Skin epidermis (tissue), 12 donors: ENCODE results near the gene ARHGAP25.
"Not testable (repeated sequence)": the region's sequence is repeated elsewhere in the genome, so short reads cannot be mapped to it uniquely, and the experiment has no call there.

Experiments used
- H3K27ac ChIP-seq, 21 experiments: fragments of 200-600 bp; sonication (generic) in 11 of 21; one replicate each; pipeline ENCODE4 v1.5.0; 2020; ENCODE audit warnings: mild to moderate bottlenecking in 3 of 21, inconsistent platforms in 2 of 21, moderate library complexity in 2 of 21
- H3K4me3 ChIP-seq, 7 experiments: fragments of 200-600 bp; sonication (generic) in 2 of 7; one replicate each; pipeline ENCODE4 v1.5.0; 2020; ENCODE audit warnings: inconsistent platforms in 2 of 7, mild to moderate bottlenecking in 2 of 7, moderate library complexity in 1 of 7

ARHGAP25 gene

DNA sequence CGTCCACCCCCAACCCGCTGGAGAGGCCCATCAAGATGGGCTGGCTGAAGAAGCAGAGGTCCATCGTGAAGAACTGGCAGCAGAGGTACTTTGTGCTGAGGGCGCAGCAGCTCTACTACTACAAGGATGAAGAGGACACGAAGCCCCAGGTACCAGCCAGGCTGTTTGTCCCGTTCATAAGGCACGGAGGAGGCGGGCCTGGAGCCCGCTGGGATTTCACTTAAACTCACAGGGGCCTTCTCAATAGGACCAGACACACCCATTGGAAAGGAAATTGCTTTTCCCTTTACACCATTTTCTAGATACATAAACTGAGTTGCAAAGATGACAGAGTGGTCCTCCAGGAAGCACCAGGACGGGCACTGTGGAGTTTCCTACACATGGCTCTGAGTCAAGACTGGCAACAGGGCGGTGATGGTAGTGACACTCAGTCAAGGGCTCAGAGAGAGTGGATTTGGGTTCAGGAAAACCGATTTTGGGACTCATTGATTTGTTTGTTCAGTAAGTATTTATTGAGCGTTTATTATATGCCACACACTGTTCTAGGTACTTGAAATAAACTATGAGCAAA lies 40.7 kb downstream of the ARHGAP25 start:
- H3K4me3 ChIP-seq: peak overlapping the region in 6 of 7 experiments; percentile 23 to 37 (median 28)
- peak overlapping the region in 20 of 21 experiments; percentile 40 to 97 (median 80) for H3K27ac ChIP-seq

DNA sequence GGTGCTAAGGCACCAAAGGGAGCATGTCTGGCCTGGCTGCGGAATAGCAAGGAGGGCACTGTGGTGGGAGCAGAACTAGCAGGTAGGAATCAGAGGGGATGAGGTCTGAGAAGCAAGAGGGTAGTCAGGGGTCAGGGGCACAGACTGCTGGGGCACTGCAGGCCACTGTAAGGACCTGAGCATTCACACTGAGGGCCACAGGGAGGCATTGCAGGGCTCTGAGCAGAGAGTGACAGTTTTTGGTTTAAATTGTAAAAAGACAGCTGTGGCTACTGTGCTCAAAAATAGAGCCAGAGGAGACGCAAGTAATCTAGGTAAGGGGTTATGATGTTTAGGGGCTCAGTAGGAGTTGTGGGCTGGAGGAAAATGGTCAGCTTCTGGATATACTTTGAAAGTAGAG lies 41.5 kb downstream of the ARHGAP25 start:
- Histone ChIP-seq H3K27ac (peak overlapping the region in 12 of 21 experiments; percentile 1 to 97 (median 80)), H3K4me3 (peak overlapping the region in 4 of 7 experiments; percentile 2 to 34 (median 18))

DNA sequence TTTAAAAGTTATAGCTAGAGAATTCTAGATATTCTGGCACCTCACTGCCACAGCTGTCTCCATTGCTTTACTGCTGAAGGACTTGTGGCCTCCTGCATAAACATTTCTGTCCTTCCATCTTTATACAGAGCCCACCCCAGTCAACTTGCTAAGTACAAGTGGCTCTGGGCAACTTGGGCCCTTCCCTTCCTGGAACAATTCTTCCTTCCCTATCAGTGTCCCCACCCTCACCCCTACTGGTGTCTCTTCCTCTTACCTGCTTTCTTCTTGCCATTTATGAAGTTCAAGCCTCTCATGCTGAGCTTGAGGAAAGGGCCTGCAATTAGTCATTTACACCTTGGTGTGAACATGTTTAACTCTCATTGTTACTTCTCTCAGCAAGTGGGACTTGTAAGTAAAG lies 45.0 kb downstream of the ARHGAP25 start:
- peak overlapping the region in 2 of 21 experiments; percentile 26 to 51 for H3K27ac ChIP-seq
- H3K4me3 ChIP-seq: no peak overlapping the region

DNA sequence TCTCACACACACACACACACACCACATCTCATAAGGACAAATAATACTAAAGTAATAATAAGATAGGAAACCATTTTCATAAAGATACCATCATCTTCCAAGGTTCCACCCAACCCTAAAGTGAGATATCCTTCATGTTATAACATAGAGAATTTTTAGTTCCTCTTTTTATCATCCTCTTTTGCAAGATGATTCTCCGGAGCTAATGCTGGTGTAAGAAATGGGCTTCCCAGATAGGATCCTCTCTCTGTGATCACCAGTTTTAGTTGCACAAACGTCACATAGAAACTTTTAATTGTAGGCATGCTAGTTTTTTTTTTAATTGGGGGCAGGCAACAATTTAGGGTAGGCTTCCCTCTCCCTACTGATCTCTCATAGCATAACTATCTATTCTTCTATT lies 49.6 kb downstream of the ARHGAP25 start:
- no peak overlapping the region for H3K27ac ChIP-seq
- no peak overlapping the region for H3K4me3 ChIP-seq

DNA sequence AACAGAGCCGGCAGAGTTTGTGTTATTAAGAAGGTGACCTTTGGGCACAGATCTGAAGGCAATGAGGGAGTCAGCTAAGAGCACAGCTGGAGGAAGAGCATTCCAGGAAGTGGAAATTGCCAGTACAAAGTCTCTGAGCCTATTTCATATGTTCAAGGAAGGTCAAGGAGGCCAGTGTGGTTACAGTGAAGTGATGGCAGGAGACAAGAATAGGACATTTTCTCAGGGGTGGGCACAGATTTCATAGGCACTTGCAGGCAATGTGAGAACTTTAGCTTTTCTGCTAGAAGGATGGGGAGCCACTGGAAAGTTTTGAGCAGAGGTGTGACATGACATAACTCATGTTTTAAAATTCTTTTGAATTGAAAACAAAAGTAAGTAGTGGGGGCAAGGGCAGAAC lies 50.3 kb downstream of the ARHGAP25 start:
- no peak overlapping the region for H3K4me3 ChIP-seq
- no peak overlapping the region for H3K27ac ChIP-seq

DNA sequence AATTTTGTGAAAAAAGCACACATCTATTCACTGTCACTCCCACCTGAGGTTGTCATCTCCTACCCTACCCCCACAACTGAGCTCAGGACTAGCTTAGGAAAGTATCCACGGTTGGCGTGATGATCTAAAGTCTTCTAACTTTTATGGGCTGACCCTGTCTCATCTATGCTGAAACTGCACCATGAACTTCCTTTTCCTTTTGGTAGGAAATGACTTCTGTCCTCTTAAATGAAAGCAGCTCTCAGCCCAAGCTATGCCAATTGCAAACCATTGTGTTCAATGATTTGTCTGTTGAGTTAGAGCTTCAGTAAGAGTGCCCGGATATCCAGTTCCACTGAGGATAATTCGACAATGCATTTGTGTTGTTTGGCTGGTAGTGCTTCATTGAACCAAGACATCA lies 52.7 kb downstream of the ARHGAP25 start:
- Histone ChIP-seq H3K27ac (peak overlapping the region in 1 of 21 experiments; percentile 30), H3K4me3 (no peak overlapping the region)

DNA sequence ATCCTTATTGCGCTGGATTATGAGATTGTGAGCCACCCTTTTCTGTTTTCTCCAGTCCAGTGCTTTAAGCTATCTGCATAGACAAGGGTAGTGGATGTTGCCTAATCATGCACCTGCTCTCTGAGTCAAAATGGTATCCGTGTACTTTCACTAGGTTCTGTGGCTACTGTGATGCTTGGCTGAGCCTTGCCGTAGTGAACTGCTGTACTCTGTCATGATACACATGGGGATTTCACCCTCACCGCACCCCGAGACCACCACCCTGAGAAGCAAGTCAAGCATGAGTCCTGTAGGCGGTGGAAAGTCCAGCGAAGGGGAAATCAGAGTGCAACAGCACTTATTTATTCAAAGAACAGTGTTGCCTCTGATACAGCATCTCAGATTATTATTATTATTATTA lies 55.0 kb downstream of the ARHGAP25 start:
- Histone ChIP-seq H3K27ac (peak overlapping the region in 2 of 21 experiments; percentile 68 to 75), H3K4me3 (no peak overlapping the region)

DNA sequence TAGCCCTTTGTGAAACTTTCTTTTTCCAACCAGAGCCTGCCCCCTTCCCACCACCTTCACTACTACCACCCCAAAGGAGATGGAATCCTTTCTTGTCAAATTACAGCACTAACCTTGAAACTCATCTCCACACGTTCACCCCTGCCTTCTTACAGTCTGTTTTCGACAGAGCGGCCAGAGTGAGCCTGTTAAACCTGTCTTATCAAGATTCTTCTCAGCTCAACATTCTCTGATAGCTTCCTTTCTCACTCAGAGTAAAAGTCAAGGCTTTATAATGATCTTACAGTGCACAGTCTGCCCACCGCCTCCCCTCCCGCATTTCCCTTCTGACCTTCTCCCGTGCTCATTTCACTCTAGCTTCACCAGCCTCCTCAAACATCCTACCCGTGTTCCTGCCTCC lies 56.0 kb downstream of the ARHGAP25 start:
- Histone ChIP-seq H3K4me3 (no peak overlapping the region), H3K27ac (peak overlapping the region in 8 of 21 experiments; percentile 2 to 75 (median 52))

DNA sequence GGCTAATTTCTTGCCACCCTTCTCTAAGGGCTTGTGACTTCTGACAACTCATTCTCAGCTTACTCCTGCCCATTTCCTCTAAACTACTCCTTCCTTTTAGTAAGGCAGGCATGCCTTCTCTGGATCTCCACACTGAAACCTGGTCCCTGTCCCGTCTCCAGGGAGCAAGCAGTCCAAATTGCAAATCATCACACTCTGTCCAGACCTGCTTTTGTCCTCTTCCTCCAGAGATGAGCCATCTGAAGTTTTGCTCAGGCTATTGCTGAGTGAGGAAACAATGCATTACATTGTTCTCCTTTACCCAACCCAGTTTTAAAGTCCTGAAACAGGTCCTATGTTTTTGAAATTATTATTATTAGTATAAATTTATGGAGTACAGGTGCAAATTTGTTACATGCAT lies 57.3 kb downstream of the ARHGAP25 start:
- no peak overlapping the region for H3K4me3 ChIP-seq
- H3K27ac ChIP-seq: peak overlapping the region in 7 of 21 experiments; percentile 14 to 75 (median 53)

DNA sequence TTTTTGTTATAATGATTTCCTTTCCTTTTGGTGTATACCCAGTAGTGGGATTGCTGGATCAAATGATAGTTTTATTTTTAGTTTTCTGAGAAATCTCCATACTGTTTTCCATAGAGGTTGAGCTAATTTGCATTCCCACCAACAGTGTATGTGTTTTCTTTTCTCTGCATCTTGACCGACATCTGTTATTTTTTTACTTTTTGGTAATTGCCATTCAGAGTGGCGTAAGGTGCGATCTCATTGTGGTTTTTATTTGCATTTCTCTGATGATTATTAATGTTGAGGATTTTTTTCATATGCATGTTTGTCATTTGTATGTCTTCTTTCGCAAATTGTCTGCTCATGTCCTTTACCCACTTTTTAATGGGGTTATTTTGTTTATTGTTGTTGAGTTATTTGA lies 58.1 kb downstream of the ARHGAP25 start:
- Histone ChIP-seq H3K27ac (peak overlapping the region in 2 of 21 experiments; percentile 2 to 24), H3K4me3 (no peak overlapping the region)

DNA sequence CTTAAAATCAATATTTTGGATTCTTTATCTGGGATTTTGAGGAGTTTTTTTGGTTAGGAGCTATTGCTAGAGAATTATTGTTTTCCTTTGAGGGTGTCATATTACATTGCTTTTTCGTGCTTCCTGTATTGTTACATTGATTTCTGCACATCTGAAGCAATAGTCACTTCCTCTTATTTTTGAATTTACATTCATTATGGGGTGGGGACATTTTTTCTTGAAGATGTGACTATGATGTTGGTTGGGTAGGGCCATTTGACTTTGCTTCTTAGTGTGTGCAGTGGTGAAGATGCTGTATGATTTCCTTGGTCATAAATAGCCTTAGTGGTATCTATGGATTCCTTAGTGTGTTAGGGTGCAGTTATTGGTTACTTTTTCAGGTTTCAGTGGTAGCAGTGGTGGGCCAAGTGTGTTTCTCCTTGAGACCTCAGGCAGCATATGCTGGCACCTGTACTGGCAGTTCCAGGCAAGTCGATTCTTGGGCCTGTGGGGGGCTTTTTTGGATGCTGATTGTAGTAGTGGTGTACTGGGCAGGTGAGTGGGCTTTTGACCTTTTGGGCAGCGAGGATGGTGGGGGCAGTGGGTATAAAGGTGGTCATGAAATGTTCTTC lies 61.8 kb downstream of the ARHGAP25 start:
- no peak overlapping the region for H3K4me3 ChIP-seq

DNA sequence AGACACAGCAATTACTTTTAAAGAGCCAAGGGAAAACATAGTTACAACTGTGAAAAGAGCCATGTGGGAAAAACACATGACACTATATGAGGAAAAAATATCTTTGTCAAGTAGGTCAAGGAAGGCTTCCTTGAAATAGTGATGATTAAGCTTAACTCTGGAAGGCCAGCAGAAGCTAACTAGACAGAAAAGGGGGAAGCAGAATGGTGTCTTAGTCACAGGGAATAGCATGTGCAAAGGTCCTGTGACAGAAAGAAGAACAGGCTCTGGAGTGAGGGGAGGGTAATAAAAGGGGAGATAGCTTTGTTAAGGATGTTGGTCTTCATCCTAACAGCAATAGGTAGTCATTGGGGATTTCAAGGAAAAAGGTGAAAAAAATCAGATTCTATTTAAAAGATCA lies 64.0 kb downstream of the ARHGAP25 start:
- peak overlapping the region in 10 of 21 experiments; percentile 5 to 74 (median 50) for H3K27ac ChIP-seq
- H3K4me3 ChIP-seq: no peak overlapping the region

More for the DNA sequence above, 61.8 kb downstream of the ARHGAP25 start:
- peak overlapping the region in 6 of 21 experiments; percentile 43 to 68 (median 56) for H3K27ac ChIP-seq

DNA sequence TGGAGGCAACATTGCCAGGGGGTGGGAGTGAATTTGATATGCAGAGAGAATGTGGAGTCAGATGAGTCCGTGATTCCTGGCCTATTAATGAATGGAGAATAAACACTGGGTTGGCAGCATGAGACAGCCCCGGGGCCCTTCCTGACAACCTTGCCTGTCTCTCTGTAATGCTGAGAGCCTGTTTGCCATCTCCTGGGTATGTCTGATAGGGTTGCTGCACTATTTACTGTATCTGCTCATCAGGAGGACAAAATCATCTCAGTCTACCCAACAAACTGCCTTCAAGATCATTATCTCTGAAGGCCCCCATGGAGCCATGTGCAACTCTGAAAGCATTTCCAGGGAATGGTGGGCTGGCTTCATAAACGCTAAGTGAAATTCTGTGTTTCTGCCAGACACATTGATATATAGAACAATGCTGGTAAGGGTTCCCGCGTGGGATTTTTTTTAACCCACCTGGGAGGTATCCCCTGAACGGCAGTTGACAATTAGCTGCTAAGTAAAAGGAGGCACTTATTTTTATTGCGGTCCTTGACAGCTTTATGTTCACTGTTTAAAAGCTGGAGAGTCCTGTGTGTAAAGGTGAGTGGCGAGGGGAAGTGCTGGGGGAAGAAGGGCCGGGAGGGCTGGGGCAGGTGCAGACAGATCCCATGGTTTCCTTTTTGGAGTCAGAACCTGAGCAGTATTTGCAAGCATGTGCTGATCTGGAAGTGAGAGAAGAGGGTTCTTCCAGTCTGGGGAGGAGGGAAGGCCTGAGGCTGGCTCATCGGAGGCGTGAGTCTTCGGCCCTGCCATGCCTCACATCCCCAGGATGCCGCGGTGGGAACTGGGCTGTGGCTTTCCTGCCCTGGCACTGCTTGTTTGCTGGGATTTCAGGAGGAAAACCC lies 64.8 kb downstream of the ARHGAP25 start:
- Histone ChIP-seq H3K27ac (peak overlapping the region in 17 of 21 experiments; percentile 0 to 81 (median 46)), H3K4me3 (peak overlapping the region in 1 of 7 experiments; percentile 23)

DNA sequence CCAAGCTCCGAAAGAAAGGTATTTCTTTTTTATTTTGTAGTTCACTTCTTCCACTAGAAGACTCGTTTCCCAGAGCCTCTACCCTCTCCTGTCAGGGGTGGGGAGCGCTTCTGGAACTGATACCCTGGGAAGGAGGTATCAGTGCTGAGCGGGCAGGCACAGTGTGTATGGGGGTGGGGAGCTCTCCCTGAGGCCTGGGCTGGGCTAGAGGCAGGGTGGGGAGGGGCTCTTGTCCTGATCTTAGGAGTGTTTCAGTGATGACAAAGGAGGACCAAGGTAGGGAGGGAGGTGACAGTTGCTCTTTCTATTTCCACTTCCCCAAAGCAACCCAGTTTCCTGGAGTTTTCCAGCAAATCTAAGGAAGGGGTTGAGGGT lies 65.4 kb downstream of the ARHGAP25 start:
- peak overlapping the region in 17 of 21 experiments; percentile 6 to 81 (median 46) for H3K27ac ChIP-seq
- peak overlapping the region in 2 of 7 experiments; percentile 9 to 23 for H3K4me3 ChIP-seq

DNA sequence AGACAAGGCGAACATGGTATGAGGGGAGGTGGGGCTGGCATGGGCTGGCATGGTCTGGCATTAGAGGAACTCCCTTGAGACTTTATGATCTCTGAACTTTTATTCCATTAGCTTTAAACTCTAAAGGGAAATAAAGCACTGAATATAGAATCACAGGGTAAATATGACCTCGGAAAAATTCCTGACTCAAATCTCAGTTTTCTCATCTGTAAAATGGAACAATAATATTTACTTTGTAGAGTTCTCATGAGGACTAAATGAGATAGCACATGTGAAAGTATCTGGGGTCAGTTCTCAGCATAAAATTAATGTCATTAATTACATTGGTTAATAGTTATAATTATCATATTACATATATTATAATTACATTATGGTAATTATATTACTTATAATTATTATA lies 65.9 kb downstream of the ARHGAP25 start:
- peak overlapping the region in 1 of 7 experiments; percentile 23 for H3K4me3 ChIP-seq
- H3K27ac ChIP-seq: peak overlapping the region in 15 of 21 experiments; percentile 6 to 81 (median 46)

DNA sequence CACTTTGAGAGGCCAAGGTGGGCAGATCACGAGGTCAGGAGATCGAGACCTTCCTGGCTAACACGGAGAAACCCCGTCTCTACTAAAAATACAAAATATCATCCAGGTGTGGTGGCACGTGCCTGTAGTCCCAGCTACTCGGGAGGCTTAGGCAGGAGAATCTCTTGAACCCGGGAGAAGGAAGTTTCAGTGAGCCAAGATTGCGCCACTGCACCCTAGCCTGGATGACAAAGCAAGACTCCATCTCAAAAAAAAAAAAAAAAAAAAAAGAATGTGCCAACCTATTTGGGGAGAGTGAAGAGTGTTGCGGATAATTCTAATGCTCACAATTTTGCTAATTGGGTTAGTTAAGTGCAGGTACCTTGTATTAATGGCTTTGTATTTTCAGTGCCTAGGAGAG lies 67.5 kb downstream of the ARHGAP25 start:
- not testable (repeated sequence) for H3K27ac ChIP-seq, H3K4me3 ChIP-seq

DNA sequence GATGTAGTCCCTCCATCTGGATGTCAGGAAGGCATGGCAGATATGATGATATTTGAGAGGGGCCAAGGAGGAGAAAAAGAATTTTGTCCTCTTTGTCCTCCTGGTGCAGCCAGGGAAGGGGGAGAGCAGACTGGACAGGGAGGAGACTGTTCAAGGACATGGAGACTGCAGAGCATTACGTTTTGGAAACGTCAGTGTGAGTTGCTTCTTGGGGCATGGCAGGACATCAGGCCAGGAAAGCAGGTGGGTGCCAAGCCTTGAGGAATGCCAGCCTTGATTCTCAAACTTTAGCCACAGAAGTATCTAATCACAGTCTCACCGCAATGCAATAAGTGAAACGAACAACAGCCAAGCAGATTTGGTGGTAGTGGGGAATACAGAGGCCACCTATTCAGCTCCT lies 70.4 kb downstream of the ARHGAP25 start:
- H3K4me3 ChIP-seq: no peak overlapping the region
- H3K27ac ChIP-seq: peak overlapping the region in 1 of 21 experiments; percentile 4

DNA sequence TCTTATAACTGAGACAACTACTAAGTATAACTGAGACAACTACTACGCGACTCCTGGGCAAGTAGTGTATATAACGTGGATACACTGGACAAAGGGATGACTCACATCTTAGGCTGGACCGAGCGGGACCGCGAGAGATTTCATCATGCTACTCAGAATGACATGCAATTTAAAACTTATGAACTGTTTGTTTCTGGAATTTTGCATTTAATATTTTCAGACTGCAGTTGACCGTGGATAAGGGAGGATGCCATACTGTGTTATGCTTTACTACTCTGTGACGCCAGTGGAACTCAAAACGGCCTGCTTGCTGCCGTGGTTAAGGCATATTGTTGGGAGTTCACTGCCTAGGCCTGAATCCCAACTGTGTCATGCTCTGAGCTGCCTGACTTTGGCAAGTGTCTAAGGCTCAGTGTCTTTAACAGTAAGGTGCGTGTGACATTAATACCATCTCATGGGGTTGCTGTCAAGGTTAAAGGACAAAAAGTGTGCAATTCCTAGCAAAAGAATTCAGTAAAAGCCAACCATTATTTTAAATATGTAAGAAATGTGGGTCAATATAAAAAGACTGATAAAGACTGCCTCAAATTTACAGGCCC lies 72.0 kb downstream of the ARHGAP25 start:
- Histone ChIP-seq H3K27ac (peak overlapping the region in 4 of 21 experiments; percentile 1 to 68 (median 14)), H3K4me3 (no peak overlapping the region)

DNA sequence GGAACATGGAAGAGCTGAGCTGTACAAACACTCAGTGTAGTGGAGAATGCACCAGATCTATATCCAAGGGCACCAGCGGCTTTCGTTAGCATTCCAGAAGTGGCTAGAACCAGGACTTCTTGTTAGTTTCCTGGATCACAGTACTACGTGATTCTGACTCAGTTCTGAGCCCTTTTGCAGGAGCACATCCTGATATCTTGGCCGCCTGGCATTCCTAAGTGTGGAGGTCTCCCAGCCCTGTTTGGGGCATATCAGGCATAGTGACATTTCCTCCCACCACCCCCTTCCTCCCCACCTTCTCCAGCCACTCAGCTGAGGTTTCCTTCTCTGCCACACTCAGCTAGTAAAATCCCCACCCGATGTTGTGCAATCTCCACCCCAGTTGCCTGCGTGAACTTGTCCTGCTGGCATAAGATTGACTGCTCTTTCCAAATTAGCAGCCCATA lies 73.2 kb downstream of the ARHGAP25 start:
- H3K4me3 ChIP-seq: no peak overlapping the region
- peak overlapping the region in 11 of 21 experiments; percentile 1 to 69 (median 12) for H3K27ac ChIP-seq
